ENCODE data around the gene PAPPA. TPM values are rescaled to one million over a fixed set of nuclear protein-coding genes. Genes with fewer than 3 reads are reported as not detected.

The PAPPA gene
- total and polyA plus RNA-seq, 9 of the 15 experiments (the other 6 are each of a cell fraction or from before 2014, with no cell fraction given): 0.06 to 0.18 (median 0.11) TPM

GRCh38 chr9:116223926-116224325 lies 70.3 kb downstream of the PAPPA start (continued):
- TF ChIP-seq PRDM10 (IDR thresholded peaks at IDR 0.05; ENCODE audit: partially characterized antibody) (no peak), MXI1 (IDR thresholded peaks at IDR 0.05; ENCODE audit: low read depth, low read length) (no peak), ZNF280B (CRISPR knock-in tag; IDR thresholded peaks at IDR 0.05) (no peak), CREB1 (IDR thresholded peaks at IDR 0.05) (no peak), CREB1 (CRISPR knock-in tag; IDR thresholded peaks at IDR 0.05) (no peak), ZBTB40 (IDR thresholded peaks at IDR 0.05) (no peak), ZBTB40 (CRISPR knock-in tag; IDR thresholded peaks at IDR 0.05) (no peak), RBM25 (IDR thresholded peaks at IDR 0.05; ENCODE audit: low read depth, low read length, severe bottlenecking) (no peak)
